Measurements from ENCODE around the gene CDH4. TPM values are rescaled to one million over a fixed set of nuclear protein-coding genes. Genes with fewer than 3 reads are reported as not detected.

The CDH4 gene
- total RNA-seq, 1 donor from 2014 or later: 3.2 TPM

DNA sequence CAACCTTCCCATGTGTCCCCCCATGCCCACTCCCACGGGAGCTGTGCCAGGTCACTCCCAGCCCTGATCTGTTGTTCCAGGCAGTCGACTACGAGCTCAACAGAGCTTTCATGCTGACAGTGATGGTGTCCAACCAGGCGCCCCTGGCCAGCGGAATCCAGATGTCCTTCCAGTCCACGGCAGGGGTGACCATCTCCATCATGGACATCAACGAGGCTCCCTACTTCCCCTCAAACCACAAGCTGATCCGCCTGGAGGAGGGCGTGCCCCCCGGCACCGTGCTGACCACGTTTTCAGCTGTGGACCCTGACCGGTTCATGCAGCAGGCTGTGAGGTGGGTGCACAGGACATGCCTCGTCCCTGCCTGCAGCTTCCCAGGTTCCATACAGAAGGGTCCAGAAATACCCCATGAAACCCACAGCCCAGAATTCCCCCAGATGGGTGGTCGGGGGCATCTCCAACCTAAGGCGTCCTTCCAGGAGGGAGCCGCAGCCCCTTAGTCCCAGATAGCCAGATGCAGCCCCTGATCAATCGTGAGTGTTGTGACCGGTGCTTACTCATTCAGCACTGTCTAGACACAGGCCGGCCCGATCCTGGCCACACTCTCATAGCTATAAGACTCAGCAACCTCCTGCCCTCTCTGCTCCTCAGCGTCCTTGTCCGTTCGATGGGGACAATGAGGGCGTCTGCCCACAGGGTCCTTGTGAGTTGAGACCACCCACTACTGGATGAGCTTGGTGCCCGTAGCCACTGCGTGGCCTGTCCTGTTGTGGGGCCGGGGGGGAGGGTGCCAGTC is 671.5 kb downstream of the CDH4 start:
- H3K27ac ChIP-seq (ENCODE audit: low read depth, low read length): no peak overlapping the region
- H2AFZ ChIP-seq (ENCODE audit: low read depth, low read length): no peak overlapping the region
- H3K4me1 ChIP-seq (ENCODE audit: insufficient read depth, low read length): peaks cover 24% of the 10 kb centered on the region
- no peak overlapping the region for H3K9ac ChIP-seq (ENCODE audit: low read length)
- H3K79me2 ChIP-seq (ENCODE audit: insufficient read depth, low read length): no peaks in the 10 kb centered on the region
- no peaks in the 10 kb centered on the region for H3K27me3 ChIP-seq (ENCODE audit: insufficient read depth, low read length)
- FAIRE-seq (no peak), DNase-seq (ENCODE audit: low read depth) (peak; percentile 55)
- H3K9me3 ChIP-seq (ENCODE audit: insufficient read depth, low read depth, low read length): peaks cover 12% of the 10 kb centered on the region
- no peak overlapping the region for H3K4me2 ChIP-seq (ENCODE audit: low read length)
- H3K36me3 Mint-ChIP-seq (ENCODE audit: low read depth, unreplicated experiment): peaks cover 2% of the 10 kb centered on the region
- TF ChIP-seq EZH2 (IDR thresholded peaks at IDR 0.05; ENCODE audit: insufficient read depth, low read length): no peak
- TF ChIP-seq, protein P1, sequence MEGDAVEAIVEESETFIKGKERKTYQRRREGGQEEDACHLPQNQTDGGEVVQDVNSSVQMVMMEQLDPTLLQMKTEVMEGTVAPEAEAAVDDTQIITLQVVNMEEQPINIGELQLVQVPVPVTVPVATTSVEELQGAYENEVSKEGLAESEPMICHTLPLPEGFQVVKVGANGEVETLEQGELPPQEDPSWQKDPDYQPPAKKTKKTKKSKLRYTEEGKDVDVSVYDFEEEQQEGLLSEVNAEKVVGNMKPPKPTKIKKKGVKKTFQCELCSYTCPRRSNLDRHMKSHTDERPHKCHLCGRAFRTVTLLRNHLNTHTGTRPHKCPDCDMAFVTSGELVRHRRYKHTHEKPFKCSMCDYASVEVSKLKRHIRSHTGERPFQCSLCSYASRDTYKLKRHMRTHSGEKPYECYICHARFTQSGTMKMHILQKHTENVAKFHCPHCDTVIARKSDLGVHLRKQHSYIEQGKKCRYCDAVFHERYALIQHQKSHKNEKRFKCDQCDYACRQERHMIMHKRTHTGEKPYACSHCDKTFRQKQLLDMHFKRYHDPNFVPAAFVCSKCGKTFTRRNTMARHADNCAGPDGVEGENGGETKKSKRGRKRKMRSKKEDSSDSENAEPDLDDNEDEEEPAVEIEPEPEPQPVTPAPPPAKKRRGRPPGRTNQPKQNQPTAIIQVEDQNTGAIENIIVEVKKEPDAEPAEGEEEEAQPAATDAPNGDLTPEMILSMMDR (IDR thresholded peaks at IDR 0.05; ENCODE audit: insufficient read depth, low read depth, low read length): no peak
- H3K4me1 Mint-ChIP-seq (ENCODE audit: low read depth, unreplicated experiment): peaks cover 6% of the 10 kb centered on the region
- peaks cover 10% of the 10 kb centered on the region for H3K27me3 Mint-ChIP-seq (ENCODE audit: low read depth, unreplicated experiment)
- H3K4me3 Mint-ChIP-seq (ENCODE audit: unreplicated experiment): no peak overlapping the region
- no peak overlapping the region for H3K4me3 ChIP-seq (ENCODE audit: insufficient read depth, low read depth, low read length)
- H3K9me3 Mint-ChIP-seq (ENCODE audit: unreplicated experiment): peaks cover 1% of the 10 kb centered on the region
- H3K27ac Mint-ChIP-seq (ENCODE audit: unreplicated experiment): no peak overlapping the region
- H3K36me3 ChIP-seq (ENCODE audit: insufficient read depth, low read length): no peaks in the 10 kb centered on the region
- H4K20me1 ChIP-seq (ENCODE audit: insufficient read depth, low read length): no peaks in the 10 kb centered on the region

DNA sequence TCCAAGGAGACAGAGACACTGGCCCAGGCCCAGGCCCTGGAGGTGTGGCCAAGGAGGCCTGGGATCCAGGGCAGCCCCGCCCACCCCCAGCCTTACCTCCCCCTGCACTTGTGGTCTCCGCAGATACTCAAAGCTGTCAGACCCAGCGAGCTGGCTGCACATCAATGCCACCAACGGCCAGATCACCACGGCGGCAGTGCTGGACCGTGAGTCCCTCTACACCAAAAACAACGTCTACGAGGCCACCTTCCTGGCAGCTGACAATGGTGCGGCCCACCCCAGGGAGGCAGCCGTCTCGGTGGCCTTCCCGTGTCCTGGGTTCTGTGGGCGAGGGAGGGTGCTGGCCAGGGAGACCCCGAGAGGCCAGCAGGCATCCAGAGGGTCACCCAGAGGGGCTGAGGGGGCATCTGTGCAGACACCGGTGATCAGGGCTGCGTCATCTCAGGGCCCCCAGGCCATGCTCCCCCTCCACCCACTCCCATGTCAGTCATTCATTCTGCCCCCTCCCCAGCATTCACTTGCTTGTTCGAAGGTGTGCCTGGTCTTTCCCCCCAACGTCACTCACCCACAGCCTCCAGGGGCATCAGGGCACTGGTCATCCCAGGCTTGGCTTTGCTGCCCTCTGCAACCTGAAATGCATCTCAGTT is 672.3 kb downstream of the CDH4 start:
- Histone ChIP-seq H4K20me1 (ENCODE audit: insufficient read depth, low read length) (no peaks in the 10 kb centered on the region), H3K4me2 (ENCODE audit: low read length) (no peak overlapping the region), H3K9ac (ENCODE audit: low read length) (no peak overlapping the region), H3K27ac (ENCODE audit: low read depth, low read length) (no peak overlapping the region), H3K36me3 (ENCODE audit: insufficient read depth, low read length) (no peaks in the 10 kb centered on the region), H3K27me3 (ENCODE audit: insufficient read depth, low read length) (no peaks in the 10 kb centered on the region), H2AFZ (ENCODE audit: low read depth, low read length) (no peak overlapping the region), H3K79me2 (ENCODE audit: insufficient read depth, low read length) (no peaks in the 10 kb centered on the region), H3K4me1 (ENCODE audit: insufficient read depth, low read length) (peaks cover 24% of the 10 kb centered on the region), H3K4me3 (ENCODE audit: insufficient read depth, low read depth, low read length) (no peak overlapping the region), H3K9me3 (ENCODE audit: insufficient read depth, low read depth, low read length) (peaks cover 12% of the 10 kb centered on the region)
- no peak for TF ChIP-seq EZH2 (IDR thresholded peaks at IDR 0.05; ENCODE audit: insufficient read depth, low read length)
- TF ChIP-seq, protein P1 (IDR thresholded peaks at IDR 0.05; ENCODE audit: insufficient read depth, low read depth, low read length): no peak
- Mint-ChIP-seq H3K36me3 (ENCODE audit: low read depth, unreplicated experiment) (peaks cover 2% of the 10 kb centered on the region), H3K4me3 (ENCODE audit: unreplicated experiment) (no peak overlapping the region), H3K27ac (ENCODE audit: unreplicated experiment) (no peak overlapping the region), H3K4me1 (ENCODE audit: low read depth, unreplicated experiment) (peaks cover 6% of the 10 kb centered on the region), H3K9me3 (ENCODE audit: unreplicated experiment) (peaks cover 1% of the 10 kb centered on the region), H3K27me3 (ENCODE audit: low read depth, unreplicated experiment) (peaks cover 10% of the 10 kb centered on the region)
- no peak for DNase-seq (ENCODE audit: low read depth)
- FAIRE-seq: no peak

Measured in astrocyte (in vitro differentiated cells and primary cell).